HepG2 (cell line): ENCODE measurements around the gene CDC42EP1. TPM values are rescaled to one million over a fixed set of nuclear protein-coding genes. Genes with fewer than 3 reads are reported as not detected.

Experiments used
- BCL3 ChIP-seq: sonication (generic); formaldehyde crosslinking; IDR thresholded peaks from 2 replicates; pipeline ENCODE4 v1.5.1; 2020; ENCODE audit warnings: mild to moderate bottlenecking, missing genetic modification reagents, moderate library complexity
- DMAP1 ChIP-seq: IDR thresholded peaks from 2 replicates; pipeline ENCODE4 v1.6.1; 2016
- GMEB1 ChIP-seq: sonication (generic); formaldehyde crosslinking; IDR thresholded peaks from 2 replicates; pipeline ENCODE4 v1.5.1; 2020; ENCODE audit warnings: missing genetic modification reagents, mild to moderate bottlenecking, borderline replicate concordance
- KMT2A ChIP-seq: sonication (generic); formaldehyde crosslinking; IDR thresholded peaks from 2 replicates; pipeline ENCODE4 v1.4.0; 2020; ENCODE audit warnings: missing genetic modification reagents
- MEIS2 ChIP-seq: sonication (generic); formaldehyde crosslinking; IDR thresholded peaks from 2 replicates; pipeline ENCODE4 v1.9.0; 2021; ENCODE audit warnings: mild to moderate bottlenecking, missing genetic modification reagents
- NFAT5 ChIP-seq: sonication (generic); formaldehyde crosslinking; IDR thresholded peaks from 2 replicates; pipeline ENCODE4 v1.4.0; 2020; ENCODE audit warnings: missing genetic modification reagents
- NR2F6 ChIP-seq, 2 experiments: IDR thresholded peaks; 2 replicates each; pipeline ENCODE4 v1.6.1; 2016; ENCODE audit warnings: antibody characterized with exemption in 1 of 2, mild to moderate bottlenecking in 1 of 2
- PHF20 ChIP-seq: sonication (generic); formaldehyde crosslinking; IDR thresholded peaks from 2 replicates; pipeline ENCODE4 v1.5.0; 2020; ENCODE audit warnings: mild to moderate bottlenecking, missing genetic modification reagents
- SETDB1 ChIP-seq: sonication (generic); formaldehyde crosslinking; IDR thresholded peaks from 2 replicates; pipeline ENCODE4 v1.5.1; 2020; ENCODE audit warnings: missing genetic modification reagents, mild to moderate bottlenecking, borderline replicate concordance
- SMAD9 ChIP-seq: sonication (generic); formaldehyde crosslinking; IDR thresholded peaks from 2 replicates; pipeline ENCODE4 v1.5.1; 2020; ENCODE audit warnings: mild to moderate bottlenecking, missing genetic modification reagents
- SOX13 ChIP-seq, 3 experiments: fragments of 450-650 bp in 1 of 3; sonication (generic) in 1 of 3; formaldehyde crosslinking in 1 of 3; IDR thresholded peaks in 2 of 3; conservative IDR thresholded peaks in 1 of 3; 2 replicates each; pipeline versions ENCODE4 v1.5.0 to v1.6.1; 2016 to 2020; ENCODE audit warnings: antibody characterized with exemption in 1 of 3, mild to moderate bottlenecking in 1 of 3, missing compliant biosample characterization in 1 of 3, missing genetic modification reagents in 1 of 3, moderate library complexity in 1 of 3
- TCF7 ChIP-seq: sonication (generic); IDR thresholded peaks from 2 replicates; pipeline ENCODE4 v1.6.1; 2016; ENCODE audit warnings: antibody characterized with exemption, low read depth
- ZNF225 ChIP-seq: sonication (generic); formaldehyde crosslinking; IDR thresholded peaks from 2 replicates; pipeline ENCODE4 v1.4.0; 2020; ENCODE audit warnings: mild to moderate bottlenecking, missing genetic modification reagents
- ZNF260 ChIP-seq: sonication (generic); formaldehyde crosslinking; IDR thresholded peaks from 2 replicates; pipeline ENCODE4 v1.4.0; 2020; ENCODE audit warnings: missing genetic modification reagents, low read depth, mild to moderate bottlenecking, borderline replicate concordance
- ZNF276 ChIP-seq: sonication (generic); formaldehyde crosslinking; IDR thresholded peaks from 2 replicates; pipeline ENCODE4 v1.4.0; 2020; ENCODE audit warnings: mild to moderate bottlenecking, low read depth, missing genetic modification reagents
- ZNF282 ChIP-seq: fragments of 450-650 bp; IDR thresholded peaks from 2 replicates; pipeline ENCODE4 v1.6.1; 2018; ENCODE audit not compliant: partially characterized antibody
- ZNF564 ChIP-seq: sonication (generic); formaldehyde crosslinking; IDR thresholded peaks from 2 replicates; pipeline ENCODE4 v1.8.1; 2023; ENCODE audit warnings: mild to moderate bottlenecking, missing genetic modification reagents
- ZSCAN22 ChIP-seq: sonication (generic); formaldehyde crosslinking; IDR thresholded peaks from 2 replicates; pipeline ENCODE4 v1.4.0; 2020; ENCODE audit warnings: mild to moderate bottlenecking, missing genetic modification reagents
- polyA plus RNA-seq, 8 experiments: library from polyadenylated mRNA; depleted of rRNA in 3 of 8; stranded (reverse) in 7 of 8; unstranded in 1 of 8; fragments of >200 nt; fragmentation: Illumina TruSeq in 4 of 8; extraction: Trizol in 4 of 8; gene quantifications; 2 replicates each; pipeline versions ENCODE4 v1.2.1 to v1.2.3, GENCODE V29; 2011 to 2016; ENCODE audit warnings: low read depth in 4 of 8, missing spikeins in 1 of 8, mixed read lengths in 1 of 8; ENCODE audit not compliant: insufficient read depth in 1 of 8
- total RNA-seq, 5 experiments: library from RNA; depleted of rRNA; stranded (reverse); fragments of >200 nt; fragmentation: Illumina TruSeq; extraction: Trizol; gene quantifications; 2 replicates each; pipeline ENCODE4 v1.2.3, GENCODE V29; 2016; ENCODE audit warnings: low read depth in 1 of 5

Gene CDC42EP1
- total and polyA plus RNA-seq, 2 of the 13 experiments (the other 11 are each of a cell fraction or from before 2014, with no cell fraction given), result 17.1 to 29.5 TPM

GRCh38 chr22:37518509-37519267, 41.6 kb upstream of the CDC42EP1 start (continued):
- TF ChIP-seq ZNF276 (CRISPR knock-in tag) (no peak), ZNF564 (CRISPR knock-in tag) (peak; percentile 62; the same call in 1 of the 2 replicates), DMAP1 (CRISPR knock-in tag) (peak; percentile 34; the same call in 1 of the 2 replicates), SOX13 (IDR thresholded peaks at IDR 0.05) (no peak), SOX13 (CRISPR knock-in tag; conservative IDR thresholded peaks at IDR 0.05 in 1 of 2, IDR thresholded peaks at IDR 0.05 in 1 of 2) (peak in 1 of 2 experiments; percentile 30; a peak in 2 of 4 replicates), ZSCAN22 (no peak), SMAD9 (CRISPR knock-in tag) (no peak; the same call in 1 of the 2 replicates), BCL3 (CRISPR knock-in tag) (peak; percentile 64; the same call in 1 of the 2 replicates), PHF20 (CRISPR knock-in tag) (0 out of 2 replicates have a peak, but pooled peaks have one; percentile 16), MEIS2 (CRISPR knock-in tag) (0 out of 2 replicates have a peak, but pooled peaks have one; percentile 25), ZNF225 (CRISPR knock-in tag) (peak; percentile 80), NFAT5 (CRISPR knock-in tag) (0 out of 2 replicates have a peak, but pooled peaks have one; percentile 27), KMT2A (CRISPR knock-in tag) (no peak), ZNF260 (CRISPR knock-in tag) (no peak), GMEB1 (CRISPR knock-in tag) (peak; percentile 14; the same call in 1 of the 2 replicates), TCF7 (0 out of 2 replicates have a peak, but pooled peaks have one; percentile 14), ZNF282 (no peak), SETDB1 (CRISPR knock-in tag) (no peak), NR2F6 (IDR thresholded peaks at IDR 0.05) (no peak), NR2F6 (CRISPR knock-in tag; IDR thresholded peaks at IDR 0.05) (0 out of 2 replicates have a peak, but pooled peaks have one; percentile 25)
